Cardiac fibroblast (primary cell): ENCODE results near the gene KDM4E.

Experiments
- DNase-seq, 2 donors: peaks; one replicate each; pipeline versions ENCODE4 v3.0.0 to v3.0.0-alpha.2; 2010; ENCODE audit warnings: low read depth in 2 of 2
- H3K4me3 ChIP-seq, 2 donors: replicated peaks in 1 of 2; 1 replicate in 1 of 2; 2 replicates in 1 of 2; pipeline ENCODE4 v1.5.1; 2011; ENCODE audit warnings: low read depth in 2 of 2, low read length in 2 of 2, mild to moderate bottlenecking in 2 of 2, moderate library complexity in 1 of 2
- TF ChIP-seq, protein P1 (sequence below): IDR thresholded peaks from one replicate; pipeline ENCODE4 v1.5.1; 2011; ENCODE audit warnings: low read depth, mild to moderate bottlenecking, low read length, inconsistent platforms

The KDM4E gene

DNA sequence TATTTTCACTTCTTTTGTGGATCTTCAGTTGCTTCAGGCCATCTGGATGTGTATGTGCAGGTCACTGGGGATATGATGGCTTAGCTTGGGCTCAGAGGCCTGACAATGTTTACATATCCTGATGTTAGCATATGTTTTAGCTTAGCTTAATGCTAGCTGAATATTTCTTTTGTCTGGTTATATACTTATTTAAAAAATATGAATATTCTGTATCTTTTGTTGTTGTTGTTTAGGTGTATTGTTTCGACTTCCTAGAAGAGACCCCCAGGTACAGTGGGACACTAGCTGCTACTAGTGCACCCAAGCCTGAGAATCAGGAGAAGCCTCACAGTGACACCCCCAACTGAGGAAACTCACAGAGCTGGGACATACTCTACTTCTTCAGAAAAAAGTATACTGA lies at the start of gene KDM4E:
KDM4E (plus strand) TSS at position 301 of the 400 bp plus-strand sequence. CDS start 300 bp downstream, outside the sequence.
- DNase-seq: no peak
- H3K4me3 ChIP-seq: no peak within 1 kb of the TSS
- TF ChIP-seq, protein P1, sequence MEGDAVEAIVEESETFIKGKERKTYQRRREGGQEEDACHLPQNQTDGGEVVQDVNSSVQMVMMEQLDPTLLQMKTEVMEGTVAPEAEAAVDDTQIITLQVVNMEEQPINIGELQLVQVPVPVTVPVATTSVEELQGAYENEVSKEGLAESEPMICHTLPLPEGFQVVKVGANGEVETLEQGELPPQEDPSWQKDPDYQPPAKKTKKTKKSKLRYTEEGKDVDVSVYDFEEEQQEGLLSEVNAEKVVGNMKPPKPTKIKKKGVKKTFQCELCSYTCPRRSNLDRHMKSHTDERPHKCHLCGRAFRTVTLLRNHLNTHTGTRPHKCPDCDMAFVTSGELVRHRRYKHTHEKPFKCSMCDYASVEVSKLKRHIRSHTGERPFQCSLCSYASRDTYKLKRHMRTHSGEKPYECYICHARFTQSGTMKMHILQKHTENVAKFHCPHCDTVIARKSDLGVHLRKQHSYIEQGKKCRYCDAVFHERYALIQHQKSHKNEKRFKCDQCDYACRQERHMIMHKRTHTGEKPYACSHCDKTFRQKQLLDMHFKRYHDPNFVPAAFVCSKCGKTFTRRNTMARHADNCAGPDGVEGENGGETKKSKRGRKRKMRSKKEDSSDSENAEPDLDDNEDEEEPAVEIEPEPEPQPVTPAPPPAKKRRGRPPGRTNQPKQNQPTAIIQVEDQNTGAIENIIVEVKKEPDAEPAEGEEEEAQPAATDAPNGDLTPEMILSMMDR: no peak

- no peak for DNase-seq
- TF ChIP-seq, protein P1: no peak
- no peak overlapping the region for H3K4me3 ChIP-seq
Observed at GRCh38 chr11:94975599-94975998, 49.5 kb upstream of the KDM4E start.

- DNase-seq: no peak
- TF ChIP-seq, protein P1: no peak
- H3K4me3 ChIP-seq: no peak overlapping the region
Observed at GRCh38 chr11:94987378-94987777, 37.7 kb upstream of the KDM4E start.

DNA sequence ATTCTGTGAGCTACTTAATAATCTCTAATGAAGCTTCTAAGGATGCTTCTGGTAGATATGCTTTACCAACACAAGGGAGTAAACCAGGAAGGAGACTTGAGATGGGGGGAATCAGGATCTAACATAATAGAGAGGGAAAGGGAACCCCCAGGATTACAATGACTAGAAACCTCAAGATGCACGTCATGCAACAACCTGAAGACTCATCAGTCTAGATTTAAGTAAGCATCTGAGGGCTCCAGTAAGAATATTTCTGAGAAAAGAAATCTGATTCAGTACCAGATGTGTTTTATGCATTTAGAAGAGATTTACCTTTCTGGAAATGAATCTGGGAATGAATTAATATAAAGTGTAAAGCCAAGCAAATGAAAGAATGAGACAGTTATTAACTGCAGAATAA lies 36.3 kb upstream of the KDM4E start:
- no peak for DNase-seq
- TF ChIP-seq, protein P1: no peak
- no peak overlapping the region for H3K4me3 ChIP-seq

DNA sequence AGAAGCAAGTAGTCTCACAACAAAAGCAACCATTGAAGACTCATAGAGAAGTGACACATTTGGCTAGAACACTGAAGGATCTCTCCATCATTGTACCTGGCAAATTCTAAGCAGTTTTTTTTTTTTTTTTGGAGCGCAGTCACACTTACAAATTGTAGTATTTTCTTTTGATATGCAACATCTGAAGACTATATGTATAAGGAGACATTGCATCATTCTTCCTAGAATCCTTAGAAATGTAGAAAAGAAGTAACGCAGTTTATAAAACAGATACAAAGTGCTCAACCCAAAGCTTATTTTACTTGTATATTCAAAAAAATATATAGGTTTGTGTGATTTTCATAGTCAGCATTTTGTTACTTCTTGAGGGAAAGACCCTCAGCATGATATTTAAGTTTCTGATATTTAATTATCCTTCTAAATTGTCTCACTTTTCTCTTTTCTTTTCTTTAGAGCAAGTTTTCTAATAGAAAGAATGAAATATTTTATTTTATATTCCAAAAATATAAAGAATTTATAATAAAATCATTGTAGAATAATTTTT lies 31.6 kb upstream of the KDM4E start:
- H3K4me3 ChIP-seq: no peak overlapping the region
- no peak for DNase-seq
- TF ChIP-seq, protein P1: no peak

DNA sequence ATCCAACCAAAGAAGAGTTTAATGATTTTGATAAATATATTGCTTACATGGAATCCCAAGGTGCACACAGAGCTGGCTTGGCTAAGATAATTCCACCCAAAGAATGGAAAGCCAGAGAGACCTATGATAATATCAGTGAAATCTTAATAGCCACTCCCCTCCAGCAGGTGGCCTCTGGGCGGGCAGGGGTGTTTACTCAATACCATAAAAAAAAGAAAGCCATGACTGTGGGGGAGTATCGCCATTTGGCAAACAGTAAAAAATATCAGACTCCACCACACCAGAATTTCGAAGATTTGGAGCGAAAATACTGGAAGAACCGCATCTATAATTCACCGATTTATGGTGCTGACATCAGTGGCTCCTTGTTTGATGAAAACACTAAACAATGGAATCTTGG lies 27.6 kb upstream of the KDM4E start:
- H3K4me3 ChIP-seq: no peak overlapping the region
- no peak for DNase-seq
- TF ChIP-seq, protein P1: peak; percentile 22

- no peak for DNase-seq
- no peak overlapping the region for H3K4me3 ChIP-seq
- TF ChIP-seq, protein P1: no peak
Observed at GRCh38 chr11:94998285-94998684, 26.8 kb upstream of the KDM4E start.
